Endothelial cell of umbilical vein (primary cell): ENCODE results near the gene TRDMT1.

Experiments used
- EZH2 ChIP-seq: IDR thresholded peaks from 2 replicates; pipeline ENCODE4 v1.6.1; 2012; ENCODE audit warnings: borderline replicate concordance, low read depth, mild to moderate bottlenecking, moderate library complexity, low read length, inconsistent platforms; ENCODE audit not compliant: severe bottlenecking
- FOS ChIP-seq: IDR thresholded peaks from 2 replicates; pipeline ENCODE4 v1.6.1; 2011; ENCODE audit warnings: mild to moderate bottlenecking, low read length, moderate library complexity, borderline replicate concordance; ENCODE audit not compliant: insufficient read depth
- GATA2 ChIP-seq: IDR thresholded peaks from 2 replicates; pipeline ENCODE4 v1.7.0; 2011; ENCODE audit warnings: low read depth, mild to moderate bottlenecking, moderate library complexity, mixed read lengths, low read length; ENCODE audit not compliant: insufficient read length, insufficient read depth
- JUN ChIP-seq: IDR thresholded peaks from 2 replicates; pipeline ENCODE4 v1.6.1; 2011; ENCODE audit warnings: borderline replicate concordance, low read depth; ENCODE audit not compliant: insufficient read length, insufficient read depth
- POLR2A ChIP-seq: IDR thresholded peaks from 2 replicates; pipeline ENCODE4 v1.6.1; 2012; ENCODE audit warnings: low read depth, mild to moderate bottlenecking, control low read depth, low read length
- POLR2AphosphoS5 ChIP-seq: IDR thresholded peaks from 2 replicates; pipeline ENCODE4 v1.6.1; 2012; ENCODE audit warnings: low read depth, mild to moderate bottlenecking, control low read depth, low read length, moderate library complexity; ENCODE audit not compliant: insufficient read depth
- TF ChIP-seq, protein P1 (sequence below), 2 donors: IDR thresholded peaks; 1 replicate in 1 of 2; 2 replicates in 1 of 2; pipeline ENCODE4 v1.5.1; 2011; ENCODE audit warnings: low read length in 2 of 2, mild to moderate bottlenecking in 2 of 2, moderate library complexity in 2 of 2, control low read depth in 1 of 2, inconsistent platforms in 1 of 2, low read depth in 1 of 2; ENCODE audit not compliant: insufficient read depth in 1 of 2; ENCODE audit errors: extremely low read depth in 1 of 2
- TF ChIP-seq, protein P2 (sequence below): IDR thresholded peaks from 2 replicates; pipeline ENCODE4 v1.6.1; 2011; ENCODE audit not compliant: insufficient read depth, insufficient read length

DNA sequence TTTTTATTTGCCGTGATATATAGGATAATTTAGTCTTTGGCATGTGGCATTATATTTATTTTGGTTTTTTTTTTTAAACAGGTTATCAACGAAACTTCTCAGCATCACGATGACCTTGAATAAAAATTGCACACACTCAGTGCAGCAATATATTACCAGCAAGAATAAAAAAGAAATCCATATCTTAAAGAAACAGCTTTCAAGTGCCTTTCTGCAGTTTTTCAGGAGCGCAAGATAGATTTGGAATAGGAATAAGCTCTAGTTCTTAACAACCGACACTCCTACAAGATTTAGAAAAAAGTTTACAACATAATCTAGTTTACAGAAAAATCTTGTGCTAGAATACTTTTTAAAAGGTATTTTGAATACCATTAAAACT lies 35.7 kb upstream of the TRDMT1 start:
- TF ChIP-seq, protein P1, sequence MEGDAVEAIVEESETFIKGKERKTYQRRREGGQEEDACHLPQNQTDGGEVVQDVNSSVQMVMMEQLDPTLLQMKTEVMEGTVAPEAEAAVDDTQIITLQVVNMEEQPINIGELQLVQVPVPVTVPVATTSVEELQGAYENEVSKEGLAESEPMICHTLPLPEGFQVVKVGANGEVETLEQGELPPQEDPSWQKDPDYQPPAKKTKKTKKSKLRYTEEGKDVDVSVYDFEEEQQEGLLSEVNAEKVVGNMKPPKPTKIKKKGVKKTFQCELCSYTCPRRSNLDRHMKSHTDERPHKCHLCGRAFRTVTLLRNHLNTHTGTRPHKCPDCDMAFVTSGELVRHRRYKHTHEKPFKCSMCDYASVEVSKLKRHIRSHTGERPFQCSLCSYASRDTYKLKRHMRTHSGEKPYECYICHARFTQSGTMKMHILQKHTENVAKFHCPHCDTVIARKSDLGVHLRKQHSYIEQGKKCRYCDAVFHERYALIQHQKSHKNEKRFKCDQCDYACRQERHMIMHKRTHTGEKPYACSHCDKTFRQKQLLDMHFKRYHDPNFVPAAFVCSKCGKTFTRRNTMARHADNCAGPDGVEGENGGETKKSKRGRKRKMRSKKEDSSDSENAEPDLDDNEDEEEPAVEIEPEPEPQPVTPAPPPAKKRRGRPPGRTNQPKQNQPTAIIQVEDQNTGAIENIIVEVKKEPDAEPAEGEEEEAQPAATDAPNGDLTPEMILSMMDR (IDR thresholded peaks at IDR 0.05; ENCODE audit: extremely low read depth in 1 of 2, insufficient read depth in 1 of 2, low read depth in 1 of 2, low read length in 2 of 2) = no peak
- no peak for TF ChIP-seq POLR2A
- TF ChIP-seq, protein P2, sequence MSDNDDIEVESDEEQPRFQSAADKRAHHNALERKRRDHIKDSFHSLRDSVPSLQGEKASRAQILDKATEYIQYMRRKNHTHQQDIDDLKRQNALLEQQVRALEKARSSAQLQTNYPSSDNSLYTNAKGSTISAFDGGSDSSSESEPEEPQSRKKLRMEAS = no peak
- no peak for TF ChIP-seq GATA2
- no peak for TF ChIP-seq EZH2
- no peak for TF ChIP-seq JUN
- no peak for TF ChIP-seq POLR2AphosphoS5
- no peak for TF ChIP-seq FOS
